Heart right ventricle (tissue), 16 donors: Measurements from ENCODE around the gene ERBB4. TPM values are rescaled to one million over a fixed set of nuclear protein-coding genes. Genes with fewer than 3 reads are reported as not detected.

ENCODE experiments used
- ATAC-seq, 8 donors: fragments of 200-7000 bp; cut with Tn5 transposase; one replicate each; pipeline ENCODE4 v1.9.1; 2020; ENCODE audit warnings: mild to moderate bottlenecking in 8 of 8, moderate library complexity in 8 of 8, moderate number of reproducible peaks in 1 of 8
- DNase-seq, 2 donors: peaks; one replicate each; pipeline ENCODE4 v3.0.0-alpha.2; 2020
- H3K27ac ChIP-seq, 10 donors: fragments of 200-600 bp; sonication (generic) in 2 of 10; one replicate each; pipeline versions ENCODE4 v1.5.0 to v1.8.0; 2020 to 2022; ENCODE audit warnings: mild to moderate bottlenecking in 3 of 10
- H3K27me3 ChIP-seq, 7 donors: fragments of 200-600 bp; one replicate each; pipeline ENCODE4 v1.8.0; 2021 to 2022; ENCODE audit warnings: mild to moderate bottlenecking in 2 of 7
- H3K36me3 ChIP-seq, 9 donors: fragments of 200-600 bp; sonication (generic) in 1 of 9; one replicate each; pipeline versions ENCODE4 v1.5.0 to v1.8.0; 2020 to 2022; ENCODE audit warnings: mild to moderate bottlenecking in 2 of 9
- H3K4me1 ChIP-seq, 9 donors: fragments of 200-600 bp; sonication (generic) in 1 of 9; one replicate each; pipeline versions ENCODE4 v1.5.0 to v1.8.0; 2020 to 2022; ENCODE audit warnings: mild to moderate bottlenecking in 4 of 9
- H3K4me3 ChIP-seq, 10 donors: fragments of 200-600 bp; sonication (generic) in 2 of 10; one replicate each; pipeline versions ENCODE4 v1.5.0 to v1.8.0; 2020 to 2022; ENCODE audit warnings: mild to moderate bottlenecking in 7 of 10, moderate library complexity in 2 of 10
- H3K9me3 ChIP-seq, 11 donors: fragments of 200-600 bp in 10 of 11; sonication (generic) in 2 of 11; one replicate each; pipeline versions ENCODE4 v1.5.0 to v1.8.0; 2013 to 2022; ENCODE audit warnings: mild to moderate bottlenecking in 2 of 11, control low read depth in 1 of 11, moderate library complexity in 1 of 11
- WGBS, 2 donors: extraction: QIAGEN DNeasy Blood & Tissue Kit; methylation state at CpG; one replicate each; pipeline ENCODE4 v1.1.7; 2013; ENCODE audit warnings: inconsistent platforms in 1 of 2; 5-methylcytosine and 5-hydroxymethylcytosine counted together
- intact Hi-C, 10 donors: fragments of 100-400 bp; cut with DNase I; formaldehyde crosslinking; loops; one replicate each; pipeline versions ENCODE4 v1.11.1 to v1.14.2; 2022
- polyA plus RNA-seq, 2 donors: library from polyadenylated mRNA; stranded (reverse); fragments of 200-250 nt; gene quantifications; one replicate each; pipeline ENCODE4 v1.2.3, GENCODE V29; 2013
- total RNA-seq, 10 donors: library from RNA; stranded (reverse); fragmentation: NEBNext Ultra II Directional in 3 of 10; extraction: Animal tissue kit (Norgen Biotek cat#: 25700) in 3 of 10; gene quantifications; one replicate each; pipeline versions ENCODE4 v1.2.1 to v1.2.4, GENCODE V29; 2021 to 2023
- TF ChIP-seq, protein P1 (sequence below), 9 donors: fragments of 200-600 bp; sonication (generic) in 2 of 9; IDR thresholded peaks; one replicate each; pipeline versions ENCODE4 v1.5.0 to v1.8.0; 2021 to 2022; ENCODE audit warnings: antibody characterized with exemption in 9 of 9, mild to moderate bottlenecking in 5 of 9, moderate library complexity in 1 of 9
- donor health status: Arrhythmogenic right ventricular cardiomyopathy.
- donor health status: ischemic (EF 13 %, LVEDD 7.1; RV severe dilation, severe dysfunction).
- donor health status: healthy with polysubstance abuse.
- donor health status: DM: no; HTN: yes; CAD: no.
- donor health status: DM: no; HTN: no; CAD: no.
- donor health status: ischemic (EF 25% LVEDD 6.9; RV normal size, moderate dysfunction).
- donor health status: ischemic (EF 25% LVEDD 5.7; RV mildly dilated, moderate dysfunction).
- donor health status: healthy.
- donor health status: DM: yes; HTN: yes; CAD: no.
- donor health status: Ischemic cardiomyopathy.
- donor health status: ischemic (EF 35%, LVEDD 5.7; RV mildly dilated, moderate dysfunction).
- donor health status: nonischemic (EF 11% LVEDD 7.7; RV severe dilation, severe dysfunction).
- donor health status: DM: yes; HTN: yes; CAD: no.
- donor health status: PGD.
- donor health status: ischemic (EF 29% LVEDD 5.4; RV normal size, mild dysfunction).
- donor health status: nonischemic (EF 23%, LVEDD 6.1; RV moderate dilation, normal function).

ERBB4 gene
- total and polyA plus RNA-seq, 12 donors, result 1.2 to 24.6 (median 16.1) TPM

DNA sequence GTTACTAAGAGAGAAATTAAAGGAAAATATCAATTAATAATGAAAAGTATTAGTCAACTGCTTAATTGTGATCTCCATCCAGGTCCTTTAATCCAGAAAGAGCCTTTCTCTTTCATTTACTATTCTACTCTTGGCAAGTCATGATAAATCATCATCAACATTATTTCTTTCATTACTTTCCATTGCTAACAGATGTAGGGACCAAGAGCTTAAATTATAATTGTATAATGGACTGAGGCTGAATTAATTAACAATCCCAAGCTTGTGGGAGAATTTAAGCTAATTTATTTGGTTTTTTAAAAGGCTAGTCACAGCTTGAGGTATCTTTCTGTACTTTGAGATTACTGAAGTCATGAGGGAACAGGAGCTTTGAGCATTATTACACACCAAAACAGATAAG, 223.9 kb downstream of the ERBB4 start:
- Histone ChIP-seq H3K36me3 (no peaks in the 10 kb centered on the region), H3K27me3 (no peaks in the 10 kb centered on the region), H3K9me3 (no peaks in the 10 kb centered on the region), H3K4me1 (no peaks in the 10 kb centered on the region), H3K4me3 (no peak overlapping the region), H3K27ac (no peak overlapping the region)
- intact Hi-C loops, result no loop called here
- TF ChIP-seq, protein P1, sequence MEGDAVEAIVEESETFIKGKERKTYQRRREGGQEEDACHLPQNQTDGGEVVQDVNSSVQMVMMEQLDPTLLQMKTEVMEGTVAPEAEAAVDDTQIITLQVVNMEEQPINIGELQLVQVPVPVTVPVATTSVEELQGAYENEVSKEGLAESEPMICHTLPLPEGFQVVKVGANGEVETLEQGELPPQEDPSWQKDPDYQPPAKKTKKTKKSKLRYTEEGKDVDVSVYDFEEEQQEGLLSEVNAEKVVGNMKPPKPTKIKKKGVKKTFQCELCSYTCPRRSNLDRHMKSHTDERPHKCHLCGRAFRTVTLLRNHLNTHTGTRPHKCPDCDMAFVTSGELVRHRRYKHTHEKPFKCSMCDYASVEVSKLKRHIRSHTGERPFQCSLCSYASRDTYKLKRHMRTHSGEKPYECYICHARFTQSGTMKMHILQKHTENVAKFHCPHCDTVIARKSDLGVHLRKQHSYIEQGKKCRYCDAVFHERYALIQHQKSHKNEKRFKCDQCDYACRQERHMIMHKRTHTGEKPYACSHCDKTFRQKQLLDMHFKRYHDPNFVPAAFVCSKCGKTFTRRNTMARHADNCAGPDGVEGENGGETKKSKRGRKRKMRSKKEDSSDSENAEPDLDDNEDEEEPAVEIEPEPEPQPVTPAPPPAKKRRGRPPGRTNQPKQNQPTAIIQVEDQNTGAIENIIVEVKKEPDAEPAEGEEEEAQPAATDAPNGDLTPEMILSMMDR (IDR thresholded peaks at IDR 0.05), result no peak
- no peak for DNase-seq
- no peak for ATAC-seq

DNA sequence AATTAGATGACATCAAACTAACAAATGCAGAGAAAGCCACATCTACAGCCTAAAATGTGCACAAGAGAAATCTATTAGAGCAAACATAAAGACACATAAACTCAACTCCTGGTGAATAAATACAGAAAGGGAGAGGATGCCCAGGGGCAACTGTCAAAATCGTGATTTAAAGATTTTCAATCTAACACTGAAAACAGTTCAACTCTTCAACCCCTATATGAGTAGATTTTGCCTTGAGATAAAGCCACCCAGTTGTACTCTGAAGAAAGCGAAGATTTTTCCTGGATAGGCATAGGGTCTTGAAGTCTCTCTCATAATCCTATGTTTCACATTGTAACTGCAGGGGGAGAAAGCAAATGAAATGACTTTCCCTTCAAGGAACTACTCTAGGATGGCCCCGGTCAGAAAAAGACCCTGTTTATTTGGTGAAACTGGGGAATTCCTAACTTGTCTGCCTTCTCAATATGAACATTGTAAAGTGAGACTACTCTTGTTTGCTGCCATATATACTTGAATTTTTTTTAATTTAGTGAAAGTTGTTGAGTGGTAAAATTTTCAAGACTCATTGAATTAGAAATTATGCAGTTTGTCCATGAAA, 226.7 kb downstream of the ERBB4 start:
- WGBS, 2 donors, result 73 to 86% methylated on average over 3 of the region's 3 CpGs
- TF ChIP-seq, protein P1 (IDR thresholded peaks at IDR 0.05), result no peak
- no peak for DNase-seq
- Histone ChIP-seq H3K9me3 (no peaks in the 10 kb centered on the region), H3K27ac (no peak overlapping the region), H3K4me3 (no peak overlapping the region), H3K27me3 (no peaks in the 10 kb centered on the region), H3K4me1 (no peaks in the 10 kb centered on the region), H3K36me3 (no peaks in the 10 kb centered on the region)
- intact Hi-C loops, result no loop called here
- ATAC-seq, result no peak

DNA sequence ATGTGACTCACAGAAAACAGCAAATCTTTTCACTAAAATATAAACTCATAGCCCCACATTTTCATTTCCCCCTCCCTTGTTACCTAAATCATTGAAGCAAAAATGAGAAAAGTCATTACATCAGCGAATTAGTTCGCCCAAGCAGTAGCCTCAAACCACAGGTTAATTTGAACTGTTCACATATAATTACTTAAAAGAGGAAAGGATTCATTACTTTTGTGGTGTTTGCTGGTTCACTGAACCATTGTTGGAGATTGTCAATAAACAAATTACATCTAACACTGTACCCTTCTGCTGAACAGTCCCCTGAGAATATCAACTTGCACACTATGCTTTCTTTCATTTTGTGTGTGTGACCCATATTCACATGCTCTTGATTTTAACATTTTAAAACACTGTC, 238.7 kb downstream of the ERBB4 start:
- TF ChIP-seq, protein P1 (IDR thresholded peaks at IDR 0.05), result no peak
- H3K4me1 ChIP-seq, result no peaks in the 10 kb centered on the region
- no peak overlapping the region for H3K4me3 ChIP-seq
- no peaks in the 10 kb centered on the region for H3K27me3 ChIP-seq
- H3K27ac ChIP-seq, result no peak overlapping the region
- H3K9me3 ChIP-seq, result no peaks in the 10 kb centered on the region
- ATAC-seq (no peak), DNase-seq (no peak)
- no peaks in the 10 kb centered on the region for H3K36me3 ChIP-seq
- WGBS, 2 donors, result 92 to 97% methylated on average over 2 of the region's 2 CpGs
- intact Hi-C loops, result no loop called here

DNA sequence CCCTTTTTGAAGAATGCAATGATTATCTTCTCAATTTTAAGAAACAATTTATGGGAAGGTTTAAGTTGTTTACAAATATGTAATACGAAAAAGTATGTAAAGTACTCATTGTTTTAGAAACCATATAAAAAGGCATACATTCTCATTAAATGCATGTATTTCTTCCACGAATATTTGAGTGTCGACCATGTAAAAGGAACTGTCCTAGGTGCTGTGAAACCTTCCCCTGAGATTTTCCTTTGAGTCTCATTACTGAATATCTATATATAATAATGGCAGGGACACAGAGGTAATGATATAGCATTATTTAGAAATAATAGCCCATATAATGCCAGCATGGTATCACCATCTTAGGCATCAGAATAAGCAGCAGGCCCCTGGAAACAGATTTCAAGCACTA, 239.3 kb downstream of the ERBB4 start:
- 44 to 60% methylated on average over 3 of the region's 3 CpGs for WGBS, 2 donors
- no peaks in the 10 kb centered on the region for H3K9me3 ChIP-seq
- DNase-seq (no peak), ATAC-seq (no peak)
- H3K27me3 ChIP-seq, result no peaks in the 10 kb centered on the region
- H3K27ac ChIP-seq, result no peak overlapping the region
- TF ChIP-seq, protein P1 (IDR thresholded peaks at IDR 0.05), result no peak
- intact Hi-C loops, result no loop called here
- no peaks in the 10 kb centered on the region for H3K4me1 ChIP-seq
- H3K4me3 ChIP-seq, result no peak overlapping the region
- no peaks in the 10 kb centered on the region for H3K36me3 ChIP-seq
